ENCODE measurements around the gene SNPH. TPM values are rescaled to one million over a fixed set of nuclear protein-coding genes. Genes with fewer than 3 reads are reported as not detected.

The SNPH gene
- total RNA-seq, 1 donor: 9.4 TPM

DNA sequence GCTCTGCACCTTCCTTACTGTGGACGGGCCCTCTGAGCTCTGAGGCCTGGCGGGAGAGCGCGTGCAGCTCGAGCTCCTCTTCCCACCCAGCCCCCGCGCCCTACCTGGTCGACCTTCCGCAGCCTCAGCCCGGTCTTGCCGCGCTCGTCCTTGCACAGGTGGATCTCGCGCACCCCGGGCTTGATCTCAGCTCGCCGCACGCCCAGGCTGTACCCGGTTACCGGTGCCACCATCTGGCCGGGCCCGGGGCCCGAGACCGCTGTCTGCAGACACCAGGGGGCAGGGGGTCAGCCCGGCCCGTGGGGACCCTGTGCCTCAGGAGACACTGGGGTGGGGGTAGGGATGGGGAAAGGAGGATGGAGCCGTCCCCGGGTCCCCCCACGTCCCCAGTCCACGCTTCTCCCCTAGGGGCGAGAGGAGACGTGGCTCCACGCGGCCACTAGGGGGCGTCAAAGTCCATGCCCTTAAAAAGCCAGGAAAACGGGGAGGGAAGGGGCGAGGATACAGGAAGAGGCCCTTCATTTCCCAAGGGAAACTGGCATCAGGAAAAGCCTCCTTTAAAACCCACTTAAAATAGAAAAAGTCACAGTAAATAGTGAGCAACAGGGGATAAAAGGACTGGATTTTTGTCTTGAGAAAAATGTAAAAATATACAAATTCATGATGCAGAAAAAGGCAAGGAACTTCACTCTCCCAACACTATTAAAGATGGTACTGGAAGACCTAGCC, 47.3 kb downstream of the SNPH start:
- Histone ChIP-seq H2AFZ (ENCODE audit: low read length) (peak overlapping the region; percentile 77), H3K27ac (ENCODE audit: low read depth, low read length) (no peak overlapping the region), H3K79me2 (ENCODE audit: insufficient read depth, low read length) (no peaks in the 10 kb centered on the region), H3K36me3 (ENCODE audit: insufficient read depth, low read length) (no peaks in the 10 kb centered on the region), H3K9me3 (ENCODE audit: low read depth, low read length) (no peaks in the 10 kb centered on the region), H3K4me3 (ENCODE audit: insufficient read depth, low read length) (peak overlapping the region; percentile 64), H3K4me1 (ENCODE audit: insufficient read depth, low read length) (peaks cover 10% of the 10 kb centered on the region), H3K27me3 (ENCODE audit: insufficient read depth, low read length) (no peaks in the 10 kb centered on the region), H4K20me1 (ENCODE audit: insufficient read depth, low read length) (no peaks in the 10 kb centered on the region), H3K4me2 (ENCODE audit: insufficient read depth, low read length) (peak overlapping the region; percentile 80)
- TF ChIP-seq, protein P1, sequence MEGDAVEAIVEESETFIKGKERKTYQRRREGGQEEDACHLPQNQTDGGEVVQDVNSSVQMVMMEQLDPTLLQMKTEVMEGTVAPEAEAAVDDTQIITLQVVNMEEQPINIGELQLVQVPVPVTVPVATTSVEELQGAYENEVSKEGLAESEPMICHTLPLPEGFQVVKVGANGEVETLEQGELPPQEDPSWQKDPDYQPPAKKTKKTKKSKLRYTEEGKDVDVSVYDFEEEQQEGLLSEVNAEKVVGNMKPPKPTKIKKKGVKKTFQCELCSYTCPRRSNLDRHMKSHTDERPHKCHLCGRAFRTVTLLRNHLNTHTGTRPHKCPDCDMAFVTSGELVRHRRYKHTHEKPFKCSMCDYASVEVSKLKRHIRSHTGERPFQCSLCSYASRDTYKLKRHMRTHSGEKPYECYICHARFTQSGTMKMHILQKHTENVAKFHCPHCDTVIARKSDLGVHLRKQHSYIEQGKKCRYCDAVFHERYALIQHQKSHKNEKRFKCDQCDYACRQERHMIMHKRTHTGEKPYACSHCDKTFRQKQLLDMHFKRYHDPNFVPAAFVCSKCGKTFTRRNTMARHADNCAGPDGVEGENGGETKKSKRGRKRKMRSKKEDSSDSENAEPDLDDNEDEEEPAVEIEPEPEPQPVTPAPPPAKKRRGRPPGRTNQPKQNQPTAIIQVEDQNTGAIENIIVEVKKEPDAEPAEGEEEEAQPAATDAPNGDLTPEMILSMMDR (IDR thresholded peaks at IDR 0.05; ENCODE audit: extremely low read depth, low read depth, low read length): peak; percentile 91
- peak; percentile 97 for DNase-seq (ENCODE audit: insufficient read length, low spot score, missing footprints)

DNA sequence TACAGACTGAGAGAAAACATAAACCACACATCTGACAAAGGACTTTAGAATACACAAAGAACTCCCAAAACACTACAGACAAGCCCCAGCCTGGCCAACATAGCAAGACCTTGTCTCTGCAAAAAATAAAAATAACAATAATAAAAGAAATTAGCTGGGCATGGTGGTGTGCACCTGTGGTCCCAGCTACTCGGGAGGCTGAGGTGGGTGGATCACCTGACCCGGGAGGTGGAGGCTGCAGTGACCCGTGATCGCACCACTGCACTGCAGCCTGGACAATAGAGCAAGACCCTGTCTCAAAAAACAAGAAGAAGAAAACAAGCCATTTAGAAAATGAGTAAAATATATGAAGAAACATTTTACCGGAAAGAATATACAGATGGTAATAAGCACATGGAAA, 49.7 kb downstream of the SNPH start:
- H3K27ac ChIP-seq (ENCODE audit: low read depth, low read length): no peak overlapping the region
- no peaks in the 10 kb centered on the region for H4K20me1 ChIP-seq (ENCODE audit: insufficient read depth, low read length)
- H3K27me3 ChIP-seq (ENCODE audit: insufficient read depth, low read length): no peaks in the 10 kb centered on the region
- no peak overlapping the region for H2AFZ ChIP-seq (ENCODE audit: low read length)
- H3K4me2 ChIP-seq (ENCODE audit: insufficient read depth, low read length): no peak overlapping the region
- H3K36me3 ChIP-seq (ENCODE audit: insufficient read depth, low read length): no peaks in the 10 kb centered on the region
- no peaks in the 10 kb centered on the region for H3K9me3 ChIP-seq (ENCODE audit: low read depth, low read length)
- peaks cover 14% of the 10 kb centered on the region for H3K4me1 ChIP-seq (ENCODE audit: insufficient read depth, low read length)
- TF ChIP-seq, protein P1 (IDR thresholded peaks at IDR 0.05; ENCODE audit: extremely low read depth, low read depth, low read length): no peak
- H3K4me3 ChIP-seq (ENCODE audit: insufficient read depth, low read length): no peak overlapping the region
- DNase-seq (ENCODE audit: insufficient read length, low spot score, missing footprints): no peak
- no peaks in the 10 kb centered on the region for H3K79me2 ChIP-seq (ENCODE audit: insufficient read depth, low read length)

DNA sequence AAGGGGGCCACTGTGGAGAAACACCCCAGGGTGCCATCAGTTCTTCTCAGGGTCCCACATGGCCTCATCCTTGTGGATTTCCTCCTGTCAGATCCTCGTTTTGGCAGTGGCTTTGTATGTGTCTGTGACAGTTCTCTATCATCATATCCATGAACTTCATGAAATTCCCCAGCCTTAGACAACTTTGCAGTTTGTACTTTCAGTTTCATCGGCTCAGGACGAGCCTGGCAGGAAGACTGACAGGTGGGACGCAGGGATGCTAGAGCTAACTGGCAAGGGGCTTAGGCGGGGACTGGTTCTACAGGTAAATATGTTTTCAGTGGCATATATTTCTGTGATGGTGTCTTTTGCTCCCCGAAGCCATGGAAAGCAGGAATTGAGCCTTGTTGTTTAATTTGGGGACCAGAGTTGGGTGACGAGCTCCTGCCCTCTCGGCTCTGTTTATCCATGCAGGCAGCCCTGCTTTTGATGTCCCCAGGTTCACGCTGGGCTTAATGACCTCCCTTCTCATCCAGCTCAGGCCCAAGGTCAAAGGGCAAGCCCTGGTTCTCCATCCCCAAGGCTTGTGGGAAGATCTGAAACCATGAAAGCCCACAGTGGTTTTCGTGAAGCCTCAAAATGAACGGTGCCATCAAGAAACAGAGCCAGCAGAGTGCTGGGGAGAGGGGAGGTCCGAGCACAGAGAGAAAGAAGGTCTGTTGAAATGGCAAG, 51.6 kb downstream of the SNPH start:
- peak overlapping the region; percentile 86 for H2AFZ ChIP-seq (ENCODE audit: low read length)
- TF ChIP-seq, protein P1 (IDR thresholded peaks at IDR 0.05; ENCODE audit: extremely low read depth, low read depth, low read length): no peak

DNA sequence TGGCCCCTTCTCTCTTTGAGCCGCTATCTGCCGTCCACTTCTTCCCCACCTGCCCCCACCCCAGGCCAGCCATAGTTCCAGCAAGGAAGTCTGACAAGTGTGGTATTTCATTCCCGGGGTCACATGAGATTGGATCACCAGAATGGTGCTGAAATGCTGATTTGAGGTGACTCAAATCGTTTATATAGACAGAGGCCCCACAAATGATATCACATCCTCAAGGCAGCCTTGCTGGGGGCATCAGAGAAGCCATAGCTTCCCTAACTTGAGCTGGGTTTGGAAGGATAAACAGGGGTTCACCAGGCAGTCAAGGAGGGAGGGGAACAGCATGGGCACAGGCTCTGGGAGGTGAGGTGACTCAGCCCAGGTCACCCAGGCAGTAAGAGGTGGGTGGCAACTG, 53.0 kb downstream of the SNPH start:
- Histone ChIP-seq H4K20me1 (ENCODE audit: insufficient read depth, low read length) (no peaks in the 10 kb centered on the region), H3K4me1 (ENCODE audit: insufficient read depth, low read length) (peaks cover 25% of the 10 kb centered on the region), H3K9me3 (ENCODE audit: low read depth, low read length) (no peaks in the 10 kb centered on the region), H3K27me3 (ENCODE audit: insufficient read depth, low read length) (no peaks in the 10 kb centered on the region), H3K4me3 (ENCODE audit: insufficient read depth, low read length) (no peak overlapping the region), H3K36me3 (ENCODE audit: insufficient read depth, low read length) (no peaks in the 10 kb centered on the region), H3K79me2 (ENCODE audit: insufficient read depth, low read length) (no peaks in the 10 kb centered on the region), H3K27ac (ENCODE audit: low read depth, low read length) (peak overlapping the region; percentile 43), H3K4me2 (ENCODE audit: insufficient read depth, low read length) (no peak overlapping the region), H2AFZ (ENCODE audit: low read length) (no peak overlapping the region)
- TF ChIP-seq, protein P1 (IDR thresholded peaks at IDR 0.05; ENCODE audit: extremely low read depth, low read depth, low read length): no peak
- DNase-seq (ENCODE audit: insufficient read length, low spot score, missing footprints): peak; percentile 53

More for the DNA sequence above, 51.6 kb downstream of the SNPH start:
- Histone ChIP-seq H4K20me1 (ENCODE audit: insufficient read depth, low read length) (no peaks in the 10 kb centered on the region), H3K79me2 (ENCODE audit: insufficient read depth, low read length) (no peaks in the 10 kb centered on the region), H3K4me2 (ENCODE audit: insufficient read depth, low read length) (peak overlapping the region; percentile 80), H3K27me3 (ENCODE audit: insufficient read depth, low read length) (no peaks in the 10 kb centered on the region), H3K9me3 (ENCODE audit: low read depth, low read length) (no peaks in the 10 kb centered on the region), H3K27ac (ENCODE audit: low read depth, low read length) (no peak overlapping the region), H3K36me3 (ENCODE audit: insufficient read depth, low read length) (no peaks in the 10 kb centered on the region), H3K4me1 (ENCODE audit: insufficient read depth, low read length) (peaks cover 20% of the 10 kb centered on the region), H3K4me3 (ENCODE audit: insufficient read depth, low read length) (peak overlapping the region; percentile 62)
- DNase-seq (ENCODE audit: insufficient read length, low spot score, missing footprints): peak; percentile 18

Measured in osteoblast (primary cell).